GM18520 (cell line): ENCODE data around the gene FGF16.
"Not testable (repeated sequence)": the region's sequence is repeated elsewhere in the genome, so short reads cannot be mapped to it uniquely, and the experiment has no call there.

Source experiments
- ATAC-seq: cut with Tn5 transposase; IDR thresholded peaks from one replicate; pipeline ENCODE4 v1.9.1; 2021; ENCODE audit not compliant: unreplicated experiment

FGF16 gene

GRCh38 chrX:77446908-77447652, at the start of gene FGF16:
Gene FGF16, plus strand, starts transcription at chrX:77447389. Its CDS starts 286 bp downstream, at chrX:77447675.
- no peak for ATAC-seq

- ATAC-seq = no peak
Measured at GRCh38 chrX:77398330-77398954, 48.7 kb upstream of the FGF16 start.

DNA sequence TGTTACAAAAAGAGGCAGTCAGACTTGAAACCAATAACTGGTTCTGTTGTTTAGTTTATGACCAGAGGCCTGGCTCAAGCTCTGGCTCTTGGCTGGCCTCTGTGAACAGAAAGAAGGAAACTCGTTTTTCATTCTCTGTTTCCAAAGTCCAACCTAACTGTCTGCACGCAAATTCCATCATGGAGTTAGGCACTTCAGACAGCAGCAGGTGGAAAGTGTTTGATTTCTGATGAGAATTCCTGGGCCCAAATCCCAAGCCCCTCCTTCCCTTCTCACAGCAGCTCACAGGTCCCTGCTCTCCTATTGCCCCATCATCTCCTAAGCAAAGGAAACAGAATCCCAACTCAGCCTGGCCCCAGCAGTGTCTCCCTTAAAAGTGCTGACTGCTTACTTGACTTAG, 42.8 kb upstream of the FGF16 start:
- ATAC-seq = no peak

DNA sequence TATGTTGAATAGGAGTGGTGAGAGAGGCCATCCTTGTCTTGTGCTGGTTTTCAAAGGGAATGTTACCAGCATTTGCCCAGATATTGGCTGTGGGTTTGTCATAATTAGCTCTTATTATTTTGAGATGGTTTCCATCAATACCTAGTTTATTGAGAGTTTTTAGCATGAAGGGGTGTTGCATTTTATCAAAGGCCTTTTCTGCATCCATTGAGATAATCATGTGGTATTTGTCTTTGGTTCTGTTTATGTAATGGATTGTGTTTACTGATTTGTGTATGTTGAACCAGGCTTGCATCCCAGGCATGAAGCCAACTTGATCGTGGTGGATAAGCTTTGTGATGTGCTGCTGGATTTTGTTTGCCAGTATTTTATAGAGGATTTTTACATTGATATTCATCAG, 39.4 kb upstream of the FGF16 start:
- not testable (repeated sequence) for ATAC-seq

GRCh38 chrX:77412631-77413030, 34.6 kb upstream of the FGF16 start:
- ATAC-seq = no peak

- ATAC-seq = no peak
Measured at GRCh38 chrX:77415161-77415560, 32.0 kb upstream of the FGF16 start.

DNA sequence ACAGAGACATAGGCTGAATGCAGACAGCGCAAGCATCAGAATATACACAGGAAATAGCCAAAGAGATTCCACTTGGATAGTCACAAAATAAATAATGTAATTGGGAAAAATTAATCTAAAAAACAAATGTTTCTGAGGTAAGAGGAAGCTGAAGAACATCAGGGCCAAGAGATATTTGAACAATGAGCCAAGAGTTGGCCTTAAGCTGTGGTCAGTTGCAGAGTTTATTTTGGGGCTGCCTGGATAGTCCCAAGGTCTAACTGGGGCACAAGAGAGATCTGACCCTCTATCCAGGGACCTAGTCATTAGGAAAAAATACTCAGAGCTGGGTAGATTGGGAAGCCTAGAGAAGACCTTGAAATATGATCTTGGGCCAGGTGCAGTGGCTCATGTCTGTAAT, 31.3 kb upstream of the FGF16 start:
- ATAC-seq = no peak

DNA sequence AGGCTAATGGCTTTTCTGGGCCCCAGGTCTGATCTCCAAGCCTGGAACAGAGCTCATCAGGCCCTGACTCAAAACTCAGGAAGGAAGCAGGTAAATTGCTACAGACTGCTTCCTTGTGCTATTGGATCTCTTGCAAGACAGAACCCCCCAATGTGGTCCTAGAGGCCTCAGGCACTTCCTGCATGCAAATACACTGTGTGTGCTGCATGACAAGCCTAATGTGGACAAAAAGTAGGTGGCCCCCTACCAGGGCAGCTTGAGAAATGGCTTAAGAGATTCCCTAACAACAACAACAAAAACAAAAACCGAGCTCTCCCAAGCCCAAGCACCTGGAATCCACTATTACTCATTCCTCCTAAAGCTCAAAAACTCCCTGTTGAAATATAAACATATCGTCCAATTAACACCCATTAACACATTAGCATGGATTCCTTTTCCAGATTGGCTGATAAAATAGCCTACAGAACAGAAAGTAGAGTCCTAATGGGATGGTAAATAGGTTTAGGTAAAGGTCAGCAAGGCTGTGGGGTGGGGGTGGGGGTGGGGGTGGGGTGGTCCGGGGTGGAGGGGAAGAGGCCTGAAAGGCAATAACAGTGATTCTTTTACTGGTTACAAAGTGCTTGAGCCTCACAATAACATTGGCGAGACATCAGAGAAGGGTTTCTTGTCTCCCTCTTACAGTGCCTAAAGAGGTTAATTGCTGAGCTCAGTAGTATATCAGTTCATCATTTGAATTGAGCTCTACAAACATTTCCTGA, 24.1 kb upstream of the FGF16 start:
- no peak for ATAC-seq

DNA sequence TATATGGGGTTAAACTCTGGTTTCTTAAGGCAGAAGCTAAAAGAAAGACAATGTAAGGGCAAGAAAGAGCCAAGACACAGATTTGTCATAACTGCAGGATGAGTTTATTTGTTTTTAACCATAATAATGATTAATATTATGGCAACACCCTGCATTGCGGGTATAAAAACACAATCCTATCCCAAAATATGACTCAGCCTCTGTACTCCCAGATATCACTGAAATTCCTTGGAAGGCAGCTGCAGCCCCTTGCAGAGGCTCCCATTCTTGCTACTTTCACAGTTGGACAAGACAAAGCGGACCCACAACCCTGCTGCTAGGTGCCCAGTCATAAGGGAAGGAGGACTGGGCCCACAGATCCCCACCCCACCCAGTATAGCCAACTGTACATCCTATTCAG, 20.4 kb upstream of the FGF16 start:
- ATAC-seq = no peak

DNA sequence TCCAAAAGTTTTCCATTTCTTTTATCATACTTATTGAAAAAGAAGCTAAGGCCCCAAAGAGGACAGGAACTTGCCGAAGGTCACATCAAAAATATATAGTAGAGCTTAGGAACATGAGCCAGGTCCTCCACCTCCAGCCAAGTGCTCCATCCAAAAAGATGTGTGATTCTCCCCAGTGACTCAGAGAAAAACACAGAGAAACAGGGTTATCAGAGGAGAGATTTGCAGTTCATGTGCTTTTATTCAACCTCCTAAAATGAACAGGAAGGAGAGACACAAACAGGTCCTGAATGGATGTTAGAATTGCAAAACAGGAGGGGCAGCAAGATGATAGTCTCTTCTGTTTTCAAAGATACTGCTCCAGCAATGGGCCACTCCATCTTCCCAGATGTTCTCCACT, 19.6 kb upstream of the FGF16 start:
- ATAC-seq = no peak

- no peak for ATAC-seq
Measured at GRCh38 chrX:77428551-77428950, 18.6 kb upstream of the FGF16 start.

DNA sequence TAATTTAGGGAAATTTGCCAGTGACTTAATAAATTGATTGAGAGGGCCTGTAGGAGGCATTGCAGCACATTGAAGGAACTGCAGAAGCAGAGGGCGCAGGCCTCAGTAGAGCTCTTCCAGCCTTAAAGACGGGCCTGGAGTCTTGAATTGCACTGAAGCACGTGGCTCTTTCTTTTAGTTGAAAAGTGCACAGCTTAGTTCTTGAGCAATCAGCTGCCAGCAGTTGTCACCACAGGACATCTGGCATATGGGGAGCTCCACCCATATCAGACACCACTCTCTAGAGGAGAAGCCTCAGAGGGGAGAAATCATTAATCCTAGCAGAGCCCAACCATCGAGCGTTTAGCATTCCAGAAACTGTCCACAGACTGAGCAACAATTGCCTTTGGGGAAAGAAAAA, 16.0 kb upstream of the FGF16 start:
- no peak for ATAC-seq

DNA sequence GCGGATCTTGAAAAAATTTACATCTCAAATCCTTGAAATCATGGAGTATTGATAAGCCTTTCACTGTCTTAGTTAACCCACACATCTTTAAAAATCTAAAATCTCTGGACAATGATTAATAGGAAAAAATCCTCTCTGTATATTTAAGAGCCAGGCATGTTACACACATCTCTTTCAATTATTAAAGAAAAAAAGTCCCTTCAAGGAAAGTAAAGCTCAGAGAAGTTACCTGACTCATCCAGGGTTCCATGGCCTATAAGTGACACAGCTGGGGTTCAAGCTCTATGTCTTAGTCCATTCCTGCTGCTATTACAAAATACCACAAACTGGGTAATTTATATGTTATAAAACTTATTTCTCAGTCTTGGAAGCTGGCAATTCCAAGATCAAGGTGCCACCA, 14.2 kb upstream of the FGF16 start:
- ATAC-seq = no peak

GRCh38 chrX:77434962-77435361, 12.2 kb upstream of the FGF16 start:
- ATAC-seq = no peak

- no peak for ATAC-seq
Measured at GRCh38 chrX:77436271-77436670, 10.9 kb upstream of the FGF16 start.

DNA sequence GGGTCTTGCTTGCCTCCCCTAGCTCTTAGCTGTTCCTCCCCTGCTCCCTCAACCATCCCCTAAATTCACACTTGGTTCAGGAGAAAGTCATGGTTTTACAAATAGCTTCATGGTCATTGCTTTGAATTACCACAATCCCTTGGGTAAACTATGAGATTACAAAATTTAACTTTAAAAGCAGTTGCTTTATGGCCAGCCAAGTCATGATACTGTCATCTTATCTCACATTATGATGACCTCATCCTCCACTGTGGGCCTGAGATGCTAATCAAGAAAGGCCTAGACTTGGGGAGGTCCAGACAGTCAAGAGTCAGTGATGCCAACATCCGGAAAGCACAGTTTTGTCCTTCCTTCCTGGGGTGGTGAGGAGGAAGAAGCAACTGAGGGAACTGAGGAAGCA, 10.5 kb upstream of the FGF16 start:
- no peak for ATAC-seq

- no peak for ATAC-seq
Measured at GRCh38 chrX:77440330-77440729, 6.9 kb upstream of the FGF16 start.

DNA sequence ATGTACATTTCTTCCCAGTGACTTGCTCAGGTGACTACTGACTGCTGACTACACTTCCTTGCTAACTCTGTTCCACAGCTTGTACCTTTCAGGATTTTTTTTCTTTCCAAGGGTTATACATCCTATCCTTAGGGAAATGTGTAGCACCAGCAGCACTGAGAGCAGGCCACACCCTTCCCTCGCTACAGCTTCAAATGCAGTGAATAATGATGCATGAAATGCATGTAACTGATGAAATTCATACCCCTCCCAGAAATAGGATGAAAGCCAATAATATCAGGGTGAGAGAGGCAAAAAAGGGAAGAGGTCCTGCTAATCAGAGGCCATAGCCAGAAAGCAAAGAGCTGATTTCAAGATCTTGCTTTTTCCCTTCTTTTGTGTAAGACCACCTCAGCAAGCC, 6.2 kb upstream of the FGF16 start:
- ATAC-seq = no peak

DNA sequence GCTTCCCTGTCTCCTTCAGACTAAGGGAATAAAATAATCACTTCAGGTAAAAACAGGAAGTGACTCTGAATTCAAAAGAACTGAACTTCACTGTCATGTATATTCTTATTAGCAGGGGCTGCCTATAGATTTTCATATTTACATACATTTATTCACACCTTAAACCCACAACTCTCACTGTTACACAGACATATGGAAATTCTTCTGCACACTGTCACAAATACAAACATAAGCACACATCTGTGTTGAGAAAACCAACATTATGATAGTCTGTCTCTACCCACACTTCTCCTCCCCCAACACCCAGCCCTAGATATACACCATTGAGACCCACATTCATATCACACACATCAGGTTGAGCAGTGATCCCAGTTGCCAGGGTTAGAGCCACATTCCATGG, 5.7 kb upstream of the FGF16 start:
- ATAC-seq = no peak

GRCh38 chrX:77442728-77443127, 4.5 kb upstream of the FGF16 start:
- ATAC-seq = no peak

GRCh38 chrX:77444075-77444474, 3.1 kb upstream of the FGF16 start:
- no peak for ATAC-seq

DNA sequence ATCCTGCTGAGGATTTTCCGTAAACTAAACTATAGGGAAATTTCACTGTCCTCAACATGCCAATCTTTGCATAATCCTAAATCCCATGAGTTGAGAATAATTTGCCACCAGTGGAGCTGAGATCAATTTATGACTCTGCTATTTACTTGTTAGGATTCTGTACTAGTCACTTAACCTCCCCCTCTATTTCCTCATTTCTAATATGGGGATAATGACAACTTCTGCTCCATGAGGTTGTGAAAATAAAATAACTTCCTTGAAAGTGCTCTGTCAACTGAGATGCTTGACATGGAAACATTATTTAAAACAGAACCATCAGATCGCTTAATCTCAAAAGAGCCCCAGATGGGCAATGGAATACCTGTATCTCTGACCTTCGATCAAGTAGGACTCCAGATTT, 2.6 kb upstream of the FGF16 start:
- ATAC-seq = no peak
